Inferior parietal cortex (tissue), 1 donor: Measurements from ENCODE around the gene DNAH1.

Source experiments
- DNase-seq: peaks from one replicate; pipeline ENCODE4 v3.0.0-alpha.2; 2016; ENCODE audit errors: extremely low spot score

Gene DNAH1

GRCh38 chr3:52357151-52358080 is 41.3 kb downstream of the DNAH1 start:
- DNase-seq, result no peak

GRCh38 chr3:52358362-52358940 is 42.3 kb downstream of the DNAH1 start:
- no peak for DNase-seq

- no peak for DNase-seq
These were observed 43.2 kb downstream of the DNAH1 start for GRCh38 chr3:52359116-52359855.

- DNase-seq, result no peak
These were observed 44.9 kb downstream of the DNAH1 start for GRCh38 chr3:52361011-52361410.

DNA sequence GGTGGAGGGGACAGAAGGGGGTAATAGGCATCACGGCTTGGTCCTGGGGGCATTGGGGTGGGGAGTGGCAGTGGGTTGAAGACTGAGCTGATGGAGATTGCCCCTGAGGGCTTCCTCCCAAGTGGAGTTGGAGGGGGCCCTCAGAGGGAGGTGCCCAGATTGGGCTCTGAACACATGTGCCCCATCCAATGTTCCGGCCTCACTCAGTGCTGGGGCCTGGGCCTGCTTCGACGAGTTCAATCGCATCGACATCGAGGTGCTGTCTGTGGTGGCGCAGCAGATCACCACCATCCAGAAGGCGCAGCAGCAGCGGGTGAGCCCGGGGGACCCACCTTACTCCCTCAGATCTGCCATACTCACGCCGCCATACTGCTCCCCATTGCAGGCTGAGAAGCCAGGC is 45.3 kb downstream of the DNAH1 start:
- DNase-seq, result no peak

GRCh38 chr3:52361898-52362297 is 45.8 kb downstream of the DNAH1 start:
- DNase-seq, result no peak

DNA sequence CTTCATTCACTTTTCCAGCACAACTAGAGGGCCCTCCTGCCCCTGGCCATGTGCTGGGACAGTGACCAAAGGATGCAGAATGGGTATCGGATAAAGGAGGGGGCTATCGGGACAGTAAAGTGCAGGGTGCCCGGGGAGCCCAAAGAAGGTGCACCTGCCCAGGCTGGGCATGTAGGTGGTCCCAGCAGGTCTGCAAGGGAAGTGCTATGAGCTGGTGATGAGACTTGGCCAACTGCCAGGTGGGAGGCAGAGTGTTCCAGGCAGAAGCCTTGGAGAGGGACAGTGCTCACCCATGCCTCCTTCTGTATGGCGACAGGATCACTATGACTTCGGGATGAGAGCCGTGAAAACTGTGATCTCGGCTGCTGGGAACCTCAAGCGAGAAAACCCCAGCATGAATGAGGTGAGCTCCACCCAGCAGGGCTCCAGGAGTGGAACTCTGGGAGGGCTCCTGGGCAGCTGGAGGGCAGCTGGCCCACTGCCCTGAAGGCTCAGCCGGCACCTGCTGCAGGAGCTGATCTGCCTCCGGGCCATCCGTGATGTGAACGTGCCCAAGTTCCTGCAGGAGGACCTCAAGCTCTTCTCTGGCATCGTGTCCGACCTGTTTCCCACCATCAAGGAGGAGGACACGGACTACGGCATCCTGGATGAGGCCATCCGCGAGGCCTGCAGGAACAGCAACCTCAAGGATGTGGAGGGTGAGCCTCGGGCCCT is 48.4 kb downstream of the DNAH1 start:
- DNase-seq, result no peak

- DNase-seq, result peak; percentile 5
These were observed 50.4 kb downstream of the DNAH1 start for GRCh38 chr3:52366527-52366926.

DNA sequence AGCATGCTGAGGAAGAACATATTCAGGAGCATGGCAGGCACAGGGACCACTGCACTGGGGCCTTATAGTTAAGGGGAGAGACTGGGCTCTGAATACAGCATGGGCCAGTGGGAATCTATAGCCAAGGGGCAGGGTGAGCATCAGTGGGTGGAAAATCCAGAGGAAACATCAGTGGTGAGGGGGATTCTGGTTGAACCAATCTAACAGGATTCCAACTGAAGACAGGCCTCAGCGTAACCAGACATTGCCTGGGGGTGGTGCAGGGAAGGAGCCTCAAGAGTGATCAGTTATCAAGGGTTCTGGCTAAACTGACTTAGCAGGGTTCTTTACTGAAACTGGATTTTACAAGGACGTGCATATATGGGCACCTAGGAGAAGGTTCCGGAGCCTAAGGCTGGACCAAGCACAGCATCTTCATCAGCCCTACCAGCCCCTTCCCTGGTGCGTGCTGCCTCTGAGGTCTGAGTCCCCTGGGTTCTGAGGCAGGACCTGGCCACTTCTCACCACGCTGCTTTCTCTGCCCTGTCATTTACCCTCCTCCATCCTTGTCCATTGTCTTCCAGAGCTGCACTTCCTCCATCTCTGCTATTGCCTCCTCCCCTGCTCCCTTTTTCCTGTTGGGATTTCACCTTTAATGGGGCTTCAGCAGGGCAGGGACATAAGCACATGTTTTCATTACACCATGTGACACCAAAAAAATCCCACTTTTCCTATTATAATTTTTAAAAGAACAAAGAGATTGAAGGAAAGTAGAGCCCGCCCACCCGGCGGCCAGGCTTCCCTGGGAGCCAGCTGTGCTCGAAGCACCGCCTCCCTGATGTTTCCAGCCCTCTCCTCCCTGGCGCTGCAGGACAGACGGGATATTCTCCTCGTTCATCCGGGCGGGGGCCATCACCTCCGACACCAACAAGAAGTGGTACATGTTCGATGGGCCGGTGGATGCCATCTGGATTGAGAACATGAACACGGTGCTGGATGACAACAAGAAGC is 52.1 kb downstream of the DNAH1 start:
- DNase-seq, result peak; percentile 5

DNA sequence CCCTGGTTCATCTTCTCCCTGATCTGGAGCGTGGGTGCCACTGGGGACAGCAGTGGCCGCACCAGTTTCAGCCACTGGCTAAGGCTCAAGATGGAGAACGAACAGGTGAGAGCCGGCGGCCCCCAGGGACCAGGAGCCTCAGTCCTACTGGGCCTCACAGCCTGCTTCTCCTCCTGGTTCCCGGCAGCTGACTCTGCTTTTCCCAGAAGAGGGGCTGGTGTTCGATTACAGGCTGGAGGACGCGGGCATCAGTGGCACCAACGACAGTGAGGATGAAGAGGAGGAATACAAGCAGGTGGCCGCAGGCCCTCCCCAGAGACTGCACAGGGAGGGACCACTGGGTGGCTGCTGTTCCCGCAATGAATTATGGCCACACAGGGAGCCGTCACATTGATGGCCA is 54.4 kb downstream of the DNAH1 start:
- no peak for DNase-seq

DNA sequence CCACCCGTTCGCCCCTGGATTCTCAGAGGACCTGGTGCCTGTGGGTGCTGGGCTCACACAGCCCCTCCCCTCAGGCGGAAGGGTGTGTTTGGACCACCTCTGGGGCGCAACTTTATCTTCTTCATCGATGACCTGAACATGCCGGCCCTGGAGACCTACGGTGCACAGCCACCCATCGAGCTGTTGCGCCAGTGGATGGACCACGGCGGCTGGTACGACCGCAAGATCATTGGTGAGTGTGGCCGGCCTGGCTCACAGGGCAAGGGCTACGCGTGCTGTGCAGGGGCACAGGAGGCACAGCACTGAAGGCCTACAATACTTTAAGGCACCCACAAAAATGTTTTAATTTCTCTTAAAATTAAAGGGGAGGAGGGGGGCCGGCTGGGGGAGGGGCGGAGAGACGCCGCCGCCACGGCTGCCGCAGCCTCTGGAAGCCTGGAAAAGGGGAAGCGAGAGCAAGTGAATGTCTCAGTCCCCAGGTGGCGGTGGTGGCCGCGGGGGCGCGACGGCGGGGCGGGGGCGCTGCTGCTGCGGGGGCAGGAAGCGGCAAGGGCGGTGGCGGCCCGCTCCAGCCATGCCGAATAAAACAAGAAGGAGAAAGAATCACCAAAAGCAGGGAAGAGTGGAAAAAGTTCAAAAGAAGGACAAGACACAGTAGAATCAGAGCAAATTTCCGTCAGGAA is 56.8 kb downstream of the DNAH1 start:
- DNase-seq, result no peak

DNA sequence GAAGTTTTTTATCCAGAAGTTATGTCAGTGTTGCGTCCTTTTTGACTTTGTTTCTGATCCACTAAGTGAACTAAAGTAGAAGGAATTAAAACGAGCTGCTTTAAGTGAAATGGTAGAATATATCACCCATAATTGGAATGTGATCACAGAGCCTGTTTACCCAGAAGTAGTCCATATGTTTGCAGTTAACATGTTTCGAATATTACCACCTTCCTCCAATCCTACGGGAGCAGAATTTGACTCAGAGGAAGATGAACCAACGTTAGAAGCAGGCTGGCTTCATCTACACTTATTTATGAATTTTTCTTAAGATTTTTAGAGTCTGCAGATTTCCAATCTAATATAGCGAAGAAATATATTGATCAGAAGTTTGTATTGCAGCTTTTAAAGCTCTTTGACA is 57.6 kb downstream of the DNAH1 start:
- DNase-seq, result peak; percentile 2

- DNase-seq, result peak; percentile 8
These were observed 58.1 kb downstream of the DNAH1 start for GRCh38 chr3:52374173-52374572.

GRCh38 chr3:52379610-52380009 is 63.5 kb downstream of the DNAH1 start:
- no peak for DNase-seq

- no peak for DNase-seq
These were observed 63.9 kb downstream of the DNAH1 start for GRCh38 chr3:52380023-52380422.

GRCh38 chr3:52381623-52382022 is 65.5 kb downstream of the DNAH1 start:
- DNase-seq, result no peak

GRCh38 chr3:52383446-52383845 is 67.3 kb downstream of the DNAH1 start:
- DNase-seq, result no peak

DNA sequence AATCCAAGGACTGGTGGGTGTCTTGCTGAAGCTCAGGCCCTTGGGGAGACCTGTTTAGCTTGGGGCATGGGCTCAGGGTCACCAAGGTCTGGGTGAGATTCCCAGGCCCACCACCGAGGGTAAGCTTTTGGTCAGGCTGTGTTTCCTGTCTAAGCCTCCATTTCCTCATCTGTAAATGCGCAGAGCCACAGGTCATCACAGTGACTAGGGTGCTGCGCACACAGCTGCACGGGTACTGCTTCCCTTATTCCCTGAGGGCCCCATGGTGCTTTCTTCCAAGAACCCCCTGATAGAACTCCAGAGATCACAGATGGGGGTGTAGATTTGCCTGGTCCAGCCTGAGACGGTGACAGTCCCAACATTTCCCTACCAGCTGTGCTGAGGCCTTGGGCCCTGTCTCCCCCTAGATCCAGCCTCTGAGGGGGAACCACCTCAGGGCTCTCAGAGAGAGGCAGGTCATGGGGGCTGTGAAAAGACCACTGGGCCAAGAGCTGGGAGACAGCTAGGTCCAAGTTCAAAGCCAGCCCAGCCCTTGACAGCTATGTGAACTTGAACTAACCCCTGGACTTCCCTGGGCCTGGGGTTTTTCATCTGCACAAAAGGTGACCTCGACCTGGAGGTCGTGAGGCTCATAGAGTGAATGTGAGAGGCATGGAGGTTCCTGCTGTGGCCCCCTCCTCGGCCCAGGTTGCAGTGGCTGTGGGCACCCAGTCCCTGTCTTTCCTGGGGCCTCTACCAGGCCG is 68.1 kb downstream of the DNAH1 start:
- no peak for DNase-seq

GRCh38 chr3:52385157-52385556 is 69.0 kb downstream of the DNAH1 start:
- no peak for DNase-seq
